Measurements from ENCODE around the gene SATL1.
"Not testable (repeated sequence)": the region's sequence is repeated elsewhere in the genome, so short reads cannot be mapped to it uniquely, and the experiment has no call there.

The SATL1 gene

DNA sequence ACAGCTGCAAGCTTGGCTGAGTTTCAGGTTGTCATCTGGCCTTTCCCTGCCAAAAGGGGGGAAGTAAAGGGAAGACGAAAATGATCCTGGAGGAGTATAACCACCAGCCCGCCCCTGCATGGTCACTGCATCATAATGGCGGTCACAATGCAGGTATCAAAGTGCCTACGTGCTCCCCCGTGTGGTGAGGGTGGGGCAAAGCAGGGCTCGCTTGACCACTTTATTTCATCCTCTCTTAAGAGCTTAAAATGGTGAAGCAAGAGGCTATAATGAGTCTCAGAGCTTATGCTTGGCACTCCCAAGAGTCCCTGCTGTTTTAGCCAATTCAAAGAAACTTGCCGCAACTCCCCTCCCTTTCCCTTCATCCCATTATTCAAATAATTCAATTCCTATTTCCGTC, 134.3 kb downstream of the SATL1 start:
- DNase-seq (ENCODE audit: low read depth in 2 of 2, low spot score in 1 of 2), result no peak

DNA sequence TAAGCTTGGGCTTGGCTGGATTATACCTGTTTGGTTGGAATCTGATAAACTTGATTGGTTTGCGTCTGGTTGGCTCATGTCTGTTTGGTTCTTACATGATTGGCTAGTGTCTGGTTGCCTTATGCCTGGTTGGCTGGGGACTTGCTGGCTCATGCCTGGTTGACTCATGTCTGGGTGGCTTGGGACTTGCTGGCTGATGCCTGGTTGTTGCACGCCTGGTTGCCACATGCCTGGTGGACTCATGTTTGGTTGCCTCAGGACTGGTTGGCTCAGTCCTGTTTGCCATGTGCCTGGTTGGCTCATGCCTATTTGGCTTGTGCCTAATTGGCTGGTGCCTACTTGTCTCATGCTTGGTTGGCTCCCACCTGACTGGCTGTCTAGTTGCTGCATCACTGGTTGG, 135.4 kb downstream of the SATL1 start:
- DNase-seq (ENCODE audit: low read depth in 2 of 2, low spot score in 1 of 2), result no peak

DNA sequence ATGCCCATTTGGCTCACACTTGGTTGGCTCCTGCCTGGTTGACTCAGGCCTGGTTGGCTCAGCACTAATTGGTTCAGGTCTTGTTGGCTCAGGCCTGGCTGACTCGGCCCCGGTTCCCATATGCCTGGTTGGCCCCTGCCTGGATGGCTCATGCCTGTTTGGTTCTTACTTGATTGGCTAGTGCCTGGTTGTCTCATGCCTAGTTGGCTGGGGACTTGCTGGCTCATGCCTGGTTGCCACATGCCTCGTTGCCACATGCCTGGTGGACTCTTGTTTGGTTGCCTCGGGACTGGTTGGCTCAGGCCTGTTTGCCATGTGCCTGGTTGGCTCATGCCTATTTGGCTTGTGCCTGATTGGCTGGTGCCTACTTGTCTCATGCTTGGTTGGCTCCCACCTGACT, 136.2 kb downstream of the SATL1 start:
- DNase-seq (ENCODE audit: low read depth in 2 of 2, low spot score in 1 of 2), result no peak

DNA sequence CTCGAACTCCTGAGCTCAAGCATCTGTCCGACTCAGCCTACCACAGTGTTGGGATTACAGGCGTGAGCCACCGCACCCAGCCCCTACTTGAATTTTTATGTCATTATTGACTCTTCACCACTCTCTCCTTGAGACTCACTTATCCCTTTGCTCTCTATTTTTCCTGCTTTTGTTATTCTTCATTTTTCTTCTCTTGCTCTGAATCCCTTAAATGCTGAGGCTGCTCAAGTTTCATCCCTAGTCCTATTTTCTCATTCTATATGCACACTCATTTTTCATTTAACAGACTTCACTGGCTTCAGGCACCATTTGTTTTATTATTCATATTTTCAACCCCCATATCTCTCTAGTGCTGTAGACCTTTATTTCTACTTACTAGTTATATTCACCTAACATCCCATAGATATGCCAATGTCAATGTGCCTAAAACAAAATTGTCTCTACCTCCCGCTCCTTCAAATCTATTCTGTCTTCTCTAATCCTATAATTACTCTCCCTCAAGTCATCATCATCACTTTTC, 154.2 kb downstream of the SATL1 start:
- DNase-seq (ENCODE audit: low read depth in 2 of 2, low spot score in 1 of 2), result no peak

DNA sequence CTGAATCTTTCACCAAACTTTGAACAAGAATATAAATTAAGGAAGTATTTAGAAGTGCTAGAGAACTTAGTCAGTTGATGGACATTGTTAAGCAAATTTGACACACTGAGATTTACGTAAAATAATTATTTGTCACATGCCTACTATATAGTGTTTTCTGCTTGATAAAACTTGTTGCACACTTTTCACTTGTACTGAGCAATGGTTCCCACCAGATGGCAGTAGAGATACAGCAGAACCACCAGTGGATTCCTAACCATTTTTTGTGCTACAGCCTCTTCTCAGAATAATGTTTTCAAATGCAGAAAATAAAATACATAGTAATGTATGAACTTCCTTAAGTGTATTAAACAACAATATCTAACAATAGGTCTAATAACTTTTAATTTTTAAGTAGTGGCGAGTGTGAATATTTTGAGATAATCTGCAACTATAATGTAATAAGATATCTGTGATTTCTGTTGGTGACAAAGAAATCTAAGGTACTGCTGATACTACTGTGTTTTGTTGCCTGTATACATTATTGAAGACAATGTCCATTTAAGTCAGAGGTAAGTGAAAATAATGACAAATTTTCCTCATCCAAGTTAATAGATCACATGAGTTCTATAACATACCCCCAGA, 158.7 kb downstream of the SATL1 start:
- no peak for DNase-seq (ENCODE audit: low read depth in 2 of 2, low spot score in 1 of 2)

DNA sequence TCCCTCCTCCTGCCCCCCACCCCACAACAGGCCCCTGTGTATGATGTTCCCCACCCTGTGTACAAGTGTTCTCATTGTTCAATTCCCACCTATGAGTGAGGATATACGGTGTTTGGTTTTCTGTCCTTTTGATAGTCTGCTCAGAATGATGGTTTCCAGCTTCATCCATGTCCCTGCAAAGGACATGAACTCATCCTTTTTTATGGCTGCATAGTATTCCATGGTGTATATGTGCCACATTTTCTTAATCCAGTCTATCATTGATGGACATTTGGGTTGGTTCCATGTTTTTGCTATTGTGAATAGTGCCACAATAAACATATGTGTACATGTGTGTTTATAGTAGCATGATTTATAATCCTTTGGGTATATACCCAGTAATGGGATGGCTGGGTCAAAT, 166.3 kb downstream of the SATL1 start:
- not testable (repeated sequence) for DNase-seq (ENCODE audit: low read depth in 2 of 2, low spot score in 1 of 2)

DNA sequence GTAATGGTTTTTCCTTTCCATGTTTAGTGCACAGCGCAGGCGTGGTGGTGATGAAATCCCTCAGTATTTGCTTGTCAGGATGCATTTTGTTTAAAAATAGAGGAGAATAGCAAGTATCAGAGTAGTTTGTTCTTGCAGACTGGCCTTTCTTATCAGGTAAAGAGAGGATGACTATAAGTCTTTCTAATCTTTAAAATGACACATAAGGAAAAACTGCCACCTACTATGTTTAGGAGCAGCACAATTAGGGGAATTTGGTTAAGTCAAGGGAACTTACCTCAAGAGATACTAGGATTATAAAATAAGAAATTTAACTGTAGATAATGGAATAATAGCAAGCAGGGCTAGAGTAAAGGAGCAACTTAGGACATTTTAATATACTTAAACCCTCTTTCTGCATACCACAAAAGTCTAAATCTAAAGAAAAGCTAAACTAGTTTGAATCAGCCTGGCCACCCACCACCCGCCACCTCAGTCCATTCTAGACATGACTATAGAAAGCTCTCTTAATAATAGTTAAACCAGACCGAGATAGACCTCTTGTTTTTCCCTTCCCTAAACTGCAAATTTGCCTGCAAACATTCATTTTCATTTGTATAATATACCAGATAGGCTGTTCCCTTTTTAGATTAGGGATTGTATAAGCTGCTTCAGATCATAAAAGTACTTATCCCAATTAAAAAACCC, 177.9 kb downstream of the SATL1 start:
- no peak for DNase-seq (ENCODE audit: low read depth in 2 of 2, low spot score in 1 of 2)

DNA sequence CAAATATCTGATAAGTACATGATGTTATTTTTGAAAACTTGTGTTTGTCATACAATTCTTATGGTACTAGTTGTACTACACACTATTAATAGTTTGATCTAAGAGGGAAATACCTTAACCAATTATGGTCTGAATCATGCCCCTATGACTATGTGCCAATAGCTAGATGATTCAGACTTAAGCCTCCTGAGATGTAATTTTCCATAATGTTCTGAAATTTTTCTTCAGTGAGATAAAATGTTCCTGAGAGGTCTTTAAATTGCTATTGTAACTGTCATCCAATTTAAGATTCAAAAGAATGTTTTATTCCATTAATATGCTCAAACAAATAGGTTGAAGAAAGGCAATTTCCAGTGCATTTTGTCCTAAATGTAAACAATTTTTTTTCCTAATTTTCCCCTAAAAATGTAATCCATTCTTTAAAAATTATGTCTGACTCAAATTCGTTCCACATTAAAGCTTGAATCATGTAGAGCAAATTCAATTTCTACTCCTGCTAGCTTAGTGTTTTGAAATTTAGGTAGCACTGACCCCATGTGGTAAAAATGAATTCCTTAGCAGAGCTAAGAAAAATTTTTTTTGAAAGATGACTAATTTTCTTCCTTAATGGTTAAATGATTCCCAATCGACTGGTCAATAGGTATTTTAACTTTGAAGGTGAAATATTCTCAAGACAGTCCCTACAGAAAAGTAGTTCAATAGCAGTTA, 190.8 kb downstream of the SATL1 start:
- DNase-seq (ENCODE audit: low read depth in 2 of 2, low spot score in 1 of 2), result no peak

DNA sequence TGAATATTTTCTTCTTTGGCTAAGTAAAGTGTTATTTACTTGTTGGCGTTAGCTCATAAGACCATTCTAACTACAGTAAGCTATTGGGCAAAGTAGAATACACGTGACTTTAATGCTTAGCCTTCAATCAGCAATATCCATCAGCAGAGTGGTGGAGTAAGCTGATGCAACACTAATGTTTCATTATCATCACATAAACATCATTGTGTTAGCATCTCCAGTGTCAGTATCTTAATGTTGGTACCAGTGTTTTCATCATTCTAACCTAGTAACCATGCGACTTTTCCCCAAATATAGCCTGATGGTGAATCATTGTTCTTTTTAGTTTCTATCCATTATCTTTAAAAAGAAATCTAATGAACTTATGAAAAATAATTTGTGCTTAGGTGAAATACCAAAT, 191.4 kb downstream of the SATL1 start:
- no peak for DNase-seq (ENCODE audit: low read depth in 2 of 2, low spot score in 1 of 2)

DNA sequence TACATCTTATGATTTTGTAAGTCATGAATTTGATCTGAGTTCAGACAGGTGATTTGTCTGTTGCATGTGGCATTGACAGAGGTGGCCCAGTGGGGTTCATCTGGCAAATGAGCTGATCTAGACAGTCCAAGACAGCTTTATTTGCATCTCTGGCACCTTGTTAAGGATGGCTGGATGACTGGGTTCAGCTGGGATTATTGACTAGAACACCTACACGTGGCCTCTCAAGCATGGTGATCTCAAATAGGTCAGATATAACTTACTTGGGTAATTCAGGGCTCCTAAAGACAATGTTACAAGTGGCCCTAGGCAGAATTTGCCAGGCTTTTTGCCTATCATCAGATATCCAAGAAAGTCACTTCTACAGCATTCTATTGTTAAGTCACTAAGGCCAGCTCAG, 192.0 kb downstream of the SATL1 start:
- no peak for DNase-seq (ENCODE audit: low read depth in 2 of 2, low spot score in 1 of 2)
